Activated CD4-positive, alpha-beta T cell treated with anti-CD3 and anti-CD28 coated beads for 24 hours (primary cell): ENCODE data around the gene RTP3.
A peak's percentile ranks its signal among the peaks of the same experiment; 100 is the strongest.

Experiments
- DNase-seq, 2 donors: peaks; one replicate each; pipeline ENCODE4 v3.0.0-alpha.2; 2020; ENCODE audit warnings: low read depth in 2 of 2

The RTP3 gene

GRCh38 chr3:46469680-46470357 is 28.0 kb upstream of the RTP3 start:
- no peak for DNase-seq

- DNase-seq = no peak
Observed at GRCh38 chr3:46470831-46471230, 26.9 kb upstream of the RTP3 start.

GRCh38 chr3:46471371-46471914 is 26.3 kb upstream of the RTP3 start:
- DNase-seq = no peak

- no peak for DNase-seq
Observed at GRCh38 chr3:46472736-46473135, 25.0 kb upstream of the RTP3 start.

GRCh38 chr3:46477145-46477544 is 20.6 kb upstream of the RTP3 start:
- DNase-seq = no peak

- no peak for DNase-seq
Observed at GRCh38 chr3:46477756-46478155, 20.0 kb upstream of the RTP3 start.

- DNase-seq = no peak
Observed at GRCh38 chr3:46478341-46478740, 19.4 kb upstream of the RTP3 start.

- DNase-seq = no peak
Observed at GRCh38 chr3:46479021-46479420, 18.8 kb upstream of the RTP3 start.

- DNase-seq = no peak
Observed at GRCh38 chr3:46479696-46480095, 18.1 kb upstream of the RTP3 start.

- DNase-seq = no peak
Observed at GRCh38 chr3:46480491-46481195, 17.1 kb upstream of the RTP3 start.

- DNase-seq = no peak
Observed at GRCh38 chr3:46481636-46482035, 16.1 kb upstream of the RTP3 start.

GRCh38 chr3:46482632-46483350 is 15.0 kb upstream of the RTP3 start:
- DNase-seq = no peak

GRCh38 chr3:46483825-46484224 is 14.0 kb upstream of the RTP3 start:
- DNase-seq = no peak

- DNase-seq = no peak
Observed at GRCh38 chr3:46484388-46484787, 13.4 kb upstream of the RTP3 start.

GRCh38 chr3:46484911-46485778 is 12.6 kb upstream of the RTP3 start:
- no peak for DNase-seq

GRCh38 chr3:46485779-46486175 is 12.0 kb upstream of the RTP3 start:
- no peak for DNase-seq

GRCh38 chr3:46488735-46489361 is 8.9 kb upstream of the RTP3 start:
- peak; percentile 92 to 94 for DNase-seq

GRCh38 chr3:46489381-46489780 is 8.4 kb upstream of the RTP3 start:
- no peak for DNase-seq

GRCh38 chr3:46489875-46490274 is 7.9 kb upstream of the RTP3 start:
- no peak for DNase-seq

- no peak for DNase-seq
Observed at GRCh38 chr3:46490338-46491084, 7.3 kb upstream of the RTP3 start.
